Panc1 (cell line): ENCODE data around the gene UBE2R2. TPM values are rescaled to one million over a fixed set of nuclear protein-coding genes. Genes with fewer than 3 reads are reported as not detected.
A peak's percentile ranks its signal among the peaks of the same experiment; 100 is the strongest.

Experiments
- ATAC-seq: fragments of 200-7000 bp; cut with Tn5 transposase; 2 replicates; pipeline ENCODE4 v1.9.1; 2020; ENCODE audit warnings: mild to moderate bottlenecking, moderate library complexity
- BruUV-seq: library from RNA; stranded (reverse); fragments of 400-500 nt; replicated peaks from 2 replicates; lab custom pipeline; 2021; lab: Mats Ljungman, UMichigan
- CTCF ChIA-PET: fragments of 300-600 bp; sonication (Branson Sonifier 250); formaldehyde crosslinking; loops from one replicate; lab custom pipeline; 2022; ENCODE audit warnings: antibody characterized with exemption; lab: Charles Lee
- POLR2A ChIA-PET: fragments of 300-600 bp; sonication (Branson Sonifier 250); formaldehyde crosslinking; loops from one replicate; lab custom pipeline; 2022; ENCODE audit warnings: antibody characterized with exemption; lab: Charles Lee
- DNase-seq: peaks from one replicate; pipeline ENCODE4 v3.0.0-alpha.2; 2010; ENCODE audit warnings: low read depth, low spot score
- H3K27ac ChIP-seq: 2 replicates; pipeline ENCODE4 v1.5.1; 2011; ENCODE audit warnings: mild to moderate bottlenecking, low read length, inconsistent platforms
- H3K27me3 ChIP-seq: fragments of 200-500 bp; sonication (Bioruptor generic); 2 replicates; pipeline ENCODE4 v1.6.0; 2014; ENCODE audit warnings: low read length, inconsistent platforms; ENCODE audit not compliant: control insufficient read depth, insufficient read depth
- H3K36me3 ChIP-seq: fragments of 200-500 bp; sonication (Bioruptor generic); 2 replicates; pipeline ENCODE4 v1.5.1; 2014; ENCODE audit warnings: inconsistent platforms, mild to moderate bottlenecking, low read length, moderate library complexity; ENCODE audit not compliant: control insufficient read depth, insufficient read depth
- H3K4me1 ChIP-seq: 2 replicates; pipeline ENCODE4 v1.5.1; 2011; ENCODE audit warnings: inconsistent platforms, mild to moderate bottlenecking, low read length, moderate library complexity; ENCODE audit not compliant: control insufficient read depth, insufficient read depth
- H3K4me3 ChIP-seq, 2 experiments: 2 replicates each; pipeline ENCODE4 v1.5.1; 2011 to 2012; ENCODE audit warnings: low read depth in 2 of 2, low read length in 2 of 2, mild to moderate bottlenecking in 2 of 2, inconsistent platforms in 1 of 2, moderate library complexity in 1 of 2
- H3K9me3 ChIP-seq: fragments of 200-500 bp; sonication (Bioruptor generic); 2 replicates; pipeline ENCODE4 v1.5.1; 2014; ENCODE audit warnings: low read depth, mild to moderate bottlenecking, inconsistent platforms, low read length, moderate library complexity; ENCODE audit not compliant: control insufficient read depth, insufficient read depth
- CTCF ChIP-seq: fragments of 450-650 bp; IDR thresholded peaks from 2 replicates; pipeline ENCODE4 v1.5.1; 2017; ENCODE audit warnings: mild to moderate bottlenecking
- POLR2AphosphoS5 ChIP-seq: IDR thresholded peaks from 2 replicates; pipeline ENCODE4 v1.6.1; 2012; ENCODE audit warnings: mild to moderate bottlenecking, low read depth, low read length, moderate library complexity
- REST ChIP-seq, 2 experiments: IDR thresholded peaks; 2 replicates each; pipeline ENCODE4 v1.6.1; 2011 to 2012; ENCODE audit warnings: low read depth in 2 of 2, control low read depth in 1 of 2, low read length in 1 of 2, mild to moderate bottlenecking in 1 of 2, moderate library complexity in 1 of 2; ENCODE audit not compliant: insufficient read depth in 1 of 2
- SIN3A ChIP-seq: IDR thresholded peaks from 2 replicates; pipeline ENCODE4 v1.6.1; 2012; ENCODE audit warnings: low read depth, mild to moderate bottlenecking, low read length, moderate library complexity, borderline replicate concordance; ENCODE audit not compliant: insufficient read depth
- TCF7L2 ChIP-seq: IDR thresholded peaks from 2 replicates; pipeline ENCODE4 v1.6.1; 2011; ENCODE audit warnings: mild to moderate bottlenecking, low read depth, low read length, inconsistent platforms
- in situ Hi-C: cut with HindIII; loops from 2 replicates; pipeline ENCODE4 v1.10.0; 2016; ENCODE audit warnings: low sequenced_read_pairs, low pct_unique_long_range_greater_than_20kb
- intact Hi-C: fragments of 100-400 bp; cut with micrococcal nuclease; formaldehyde crosslinking; loops from one replicate; pipeline ENCODE4 v1.10.0; 2022; ENCODE audit not compliant: unreplicated experiment
- total RNA-seq: library from RNA; stranded (reverse); gene quantifications from one replicate; pipeline ENCODE4 v1.2.1, GENCODE V29; 2021; ENCODE audit not compliant: unreplicated experiment

Gene UBE2R2
- total RNA-seq, 1 experiment from 2014 or later, result 67.2 TPM

GRCh38 chr9:33782395-33783152 lies 34.4 kb upstream of the UBE2R2 start:
- TF ChIP-seq REST (IDR thresholded peaks at IDR 0.05; ENCODE audit: insufficient read depth in 1 of 2, low read depth in 2 of 2, low read length in 1 of 2) (no peak), CTCF (no peak), SIN3A (no peak), POLR2AphosphoS5 (no peak), TCF7L2 (no peak)
- Histone ChIP-seq H3K4me3 (no peak overlapping the region), H3K27ac (no peak overlapping the region), H3K36me3 (no peaks in the 10 kb centered on the region), H3K9me3 (no peaks in the 10 kb centered on the region), H3K27me3 (no peaks in the 10 kb centered on the region), H3K4me1 (no peaks in the 10 kb centered on the region)
- CTCF ChIA-PET, result no interaction called here
- no TSS peak for BruUV-seq
- in situ Hi-C loops (no loop called here), intact Hi-C loops (no loop called here)
- POLR2A ChIA-PET, result no interaction called here
- no peak for DNase-seq
- ATAC-seq, result no peak

GRCh38 chr9:33785914-33786313 lies 31.0 kb upstream of the UBE2R2 start:
- TF ChIP-seq REST (IDR thresholded peaks at IDR 0.05; ENCODE audit: insufficient read depth in 1 of 2, low read depth in 2 of 2, low read length in 1 of 2) (no peak), CTCF (peak; percentile 37)
- H3K36me3 ChIP-seq, result no peaks in the 10 kb centered on the region
- H3K27ac ChIP-seq, result no peak overlapping the region
- DNase-seq (no peak), ATAC-seq (peak; percentile 78)
- intact Hi-C loops (no loop called here), in situ Hi-C loops (no loop called here)
- no TSS peak for BruUV-seq
- CTCF ChIA-PET, result no interaction called here
- H3K9me3 ChIP-seq, result no peaks in the 10 kb centered on the region
- 0 out of 2 replicates have a peak, but pooled peaks cover 2% of the 10 kb centered on the region for H3K27me3 ChIP-seq
- H3K4me3 ChIP-seq, result no peak overlapping the region
- POLR2A ChIA-PET, result no interaction called here
- no peaks in the 10 kb centered on the region for H3K4me1 ChIP-seq
